Testis (tissue), 3 donors: ENCODE results near the gene KIF12. TPM values are rescaled to one million over a fixed set of nuclear protein-coding genes. Genes with fewer than 3 reads are reported as not detected.

Source experiments
- DNase-seq: peaks from one replicate; pipeline ENCODE4 v3.0.0-alpha.2; 2019
- H3K27ac ChIP-seq, 2 donors: fragments of 200-600 bp; sonication (generic); one replicate each; pipeline ENCODE4 v1.5.1; 2019
- H3K27me3 ChIP-seq: fragments of 200-600 bp; sonication (generic); one replicate; pipeline ENCODE4 v1.5.1; 2019
- H3K36me3 ChIP-seq: fragments of 200-600 bp; sonication (generic); one replicate; pipeline ENCODE4 v1.5.1; 2017; ENCODE audit warnings: low read depth; ENCODE audit errors: missing control alignments
- H3K4me1 ChIP-seq: fragments of 200-600 bp; sonication (generic); one replicate; pipeline ENCODE4 v1.5.1; 2019
- H3K4me3 ChIP-seq, 2 donors: fragments of 200-600 bp; sonication (generic); one replicate each; pipeline ENCODE4 v1.5.1; 2017 to 2019
- H3K9me3 ChIP-seq: fragments of 200-600 bp; sonication (generic); one replicate; pipeline ENCODE4 v1.5.1; 2017
- POLR2A ChIP-seq: fragments of 450-650 bp; IDR thresholded peaks from one replicate; pipeline ENCODE4 v1.6.1; 2017; ENCODE audit warnings: antibody characterized with exemption, mild to moderate bottlenecking, moderate library complexity
- WGBS, 2 donors: methylation state at CpG; one replicate each; pipeline ENCODE4 v1.1.5; 2018; 5-methylcytosine and 5-hydroxymethylcytosine counted together
- intact Hi-C: fragments of 100-400 bp; cut with DNase I; formaldehyde crosslinking; loops from one replicate; pipeline ENCODE4 v1.15.1; 2023; ENCODE audit warnings: low total_unique reads
- polyA plus RNA-seq: library from polyadenylated mRNA; stranded (reverse); fragments of 350-450 nt; fragmentation: Illumina TruSeq; extraction: RNeasy Lipid Tissue Mini Kit (QIAGEN cat#74804); gene quantifications from one replicate; pipeline ENCODE4 v1.2.3, GENCODE V29; 2014; ENCODE audit warnings: low read depth, low replicate concordance; ENCODE audit not compliant: insufficient read depth
- total RNA-seq, 2 donors: library from RNA; depleted of rRNA; stranded (reverse); fragments of >200 nt; gene quantifications; one replicate each; pipeline ENCODE4 v1.2.3, GENCODE V29; 2016
- TF ChIP-seq, protein P1 (sequence below), 3 experiments: fragments of 450-650 bp in 2 of 3; fragments of 200-600 bp in 1 of 3; sonication (generic) in 1 of 3; IDR thresholded peaks; one replicate each; pipeline ENCODE4 v1.5.1; 2016 to 2019; ENCODE audit warnings: antibody characterized with exemption in 3 of 3, mild to moderate bottlenecking in 2 of 3, moderate library complexity in 1 of 3

KIF12 gene
- total and polyA plus RNA-seq, 3 donors from 2014 or later: 5.4 to 9.2 (median 7.1) TPM

DNA sequence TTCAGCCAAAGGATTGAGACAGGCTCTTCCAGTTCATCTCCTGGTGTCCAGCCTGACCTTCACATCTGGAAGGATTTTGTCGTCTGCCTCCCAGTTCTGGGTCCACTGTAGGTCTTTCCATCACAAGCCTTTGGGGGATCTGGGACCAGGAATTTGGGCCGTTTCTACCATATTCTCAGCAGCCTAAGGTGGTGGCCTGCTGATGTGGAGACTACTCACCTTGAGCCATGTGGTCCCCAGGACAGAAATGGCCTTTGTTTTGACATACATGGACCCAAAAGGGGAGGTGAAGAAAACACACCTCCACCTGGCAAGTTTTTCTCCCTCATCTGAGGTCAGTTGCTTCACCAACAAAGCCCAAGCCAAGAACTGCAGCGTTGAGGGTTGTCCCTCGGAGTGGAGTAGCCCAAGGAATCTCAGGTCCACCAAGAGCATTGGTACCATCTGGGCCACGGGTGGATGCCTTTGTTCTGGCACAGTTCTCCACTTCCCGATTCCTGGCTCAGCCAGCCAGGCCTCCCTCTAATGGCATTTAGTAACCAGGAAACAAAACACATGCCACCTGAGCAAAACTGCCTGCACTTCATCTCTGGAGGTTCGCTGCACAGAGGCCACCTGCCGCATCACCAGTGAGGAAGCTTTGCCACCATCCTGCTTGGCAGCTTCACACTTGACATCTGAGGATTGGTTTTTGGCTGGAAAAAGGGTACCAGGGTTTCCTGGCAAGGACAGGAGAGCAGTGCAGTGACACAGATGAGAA, 45.7 kb downstream of the KIF12 start:
- Histone ChIP-seq H3K9me3 (no peaks in the 10 kb centered on the region), H3K36me3 (no peaks in the 10 kb centered on the region), H3K27ac (no peak overlapping the region), H3K4me3 (no peak overlapping the region), H3K4me1 (no peaks in the 10 kb centered on the region), H3K27me3 (no peaks in the 10 kb centered on the region)
- no peak for TF ChIP-seq POLR2A
- TF ChIP-seq, protein P1, sequence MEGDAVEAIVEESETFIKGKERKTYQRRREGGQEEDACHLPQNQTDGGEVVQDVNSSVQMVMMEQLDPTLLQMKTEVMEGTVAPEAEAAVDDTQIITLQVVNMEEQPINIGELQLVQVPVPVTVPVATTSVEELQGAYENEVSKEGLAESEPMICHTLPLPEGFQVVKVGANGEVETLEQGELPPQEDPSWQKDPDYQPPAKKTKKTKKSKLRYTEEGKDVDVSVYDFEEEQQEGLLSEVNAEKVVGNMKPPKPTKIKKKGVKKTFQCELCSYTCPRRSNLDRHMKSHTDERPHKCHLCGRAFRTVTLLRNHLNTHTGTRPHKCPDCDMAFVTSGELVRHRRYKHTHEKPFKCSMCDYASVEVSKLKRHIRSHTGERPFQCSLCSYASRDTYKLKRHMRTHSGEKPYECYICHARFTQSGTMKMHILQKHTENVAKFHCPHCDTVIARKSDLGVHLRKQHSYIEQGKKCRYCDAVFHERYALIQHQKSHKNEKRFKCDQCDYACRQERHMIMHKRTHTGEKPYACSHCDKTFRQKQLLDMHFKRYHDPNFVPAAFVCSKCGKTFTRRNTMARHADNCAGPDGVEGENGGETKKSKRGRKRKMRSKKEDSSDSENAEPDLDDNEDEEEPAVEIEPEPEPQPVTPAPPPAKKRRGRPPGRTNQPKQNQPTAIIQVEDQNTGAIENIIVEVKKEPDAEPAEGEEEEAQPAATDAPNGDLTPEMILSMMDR (IDR thresholded peaks at IDR 0.05): no peak
- 95 to 96% methylated on average over 7 to 8 of the region's 8 CpGs for WGBS, 2 donors
- intact Hi-C loops: no loop called here
- DNase-seq: no peak

DNA sequence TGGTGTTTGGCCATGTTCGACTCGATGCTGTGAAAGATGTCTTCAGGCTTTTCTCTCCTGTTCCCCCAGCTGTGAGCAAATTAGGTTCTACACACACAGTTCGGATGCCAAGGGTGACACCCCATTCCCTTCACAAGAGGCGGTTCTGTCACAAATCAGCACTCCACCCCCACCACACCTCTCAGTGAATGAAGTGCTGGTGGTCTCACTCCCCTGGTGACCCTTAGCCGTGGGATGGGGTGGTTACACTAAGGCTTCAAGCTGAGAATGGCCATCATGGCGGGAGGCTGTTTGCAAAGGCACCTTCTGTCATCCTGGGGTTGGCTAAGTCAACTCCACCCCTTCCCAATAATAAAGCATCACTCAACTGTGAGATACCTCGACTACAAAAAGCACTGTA, 47.4 kb downstream of the KIF12 start:
- 81 to 95% methylated on average over 3 to 7 of the region's 7 CpGs for WGBS, 2 donors
- H3K4me3 ChIP-seq: no peak overlapping the region
- H3K27ac ChIP-seq: no peak overlapping the region
- peak; percentile 4 for DNase-seq
- no peaks in the 10 kb centered on the region for H3K36me3 ChIP-seq
- H3K9me3 ChIP-seq: no peaks in the 10 kb centered on the region
- no peaks in the 10 kb centered on the region for H3K27me3 ChIP-seq
- intact Hi-C loops: no loop called here
- H3K4me1 ChIP-seq: no peaks in the 10 kb centered on the region
- TF ChIP-seq, protein P1 (IDR thresholded peaks at IDR 0.05): no peak

- no peak for TF ChIP-seq POLR2A
- TF ChIP-seq, protein P1 (IDR thresholded peaks at IDR 0.05): no peak
- WGBS, 2 donors: 87 to 95% methylated on average over 8 to 15 of the region's 15 CpGs
- H3K27ac ChIP-seq: no peak overlapping the region
- H3K36me3 ChIP-seq: no peaks in the 10 kb centered on the region
- no peak overlapping the region for H3K4me3 ChIP-seq
- H3K9me3 ChIP-seq: no peaks in the 10 kb centered on the region
- H3K4me1 ChIP-seq: no peaks in the 10 kb centered on the region
- peak; percentile 6 for DNase-seq
- intact Hi-C loops: no loop called here
- no peaks in the 10 kb centered on the region for H3K27me3 ChIP-seq
Observed at GRCh38 chr9:114051281-114051680, 47.8 kb downstream of the KIF12 start.

DNA sequence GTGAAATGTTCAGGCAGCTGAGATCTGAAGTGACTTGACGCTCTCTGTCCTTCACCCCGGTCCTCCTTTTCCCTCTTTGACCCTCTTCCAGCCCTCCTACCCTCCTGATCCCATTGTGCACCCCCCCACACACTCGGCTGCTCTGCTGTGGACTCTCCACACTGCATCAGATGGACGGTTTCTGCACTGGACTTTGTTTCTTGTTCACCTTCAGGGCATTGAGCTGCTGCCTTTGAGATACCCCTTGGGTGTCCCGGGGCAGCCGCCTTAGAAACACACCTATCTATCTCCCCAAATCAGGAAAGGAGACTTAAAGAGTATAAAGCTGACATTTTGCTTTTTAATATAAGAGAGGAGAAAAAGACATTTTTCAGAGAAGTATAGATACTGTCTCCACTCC, 48.4 kb downstream of the KIF12 start:
- Histone ChIP-seq H3K4me3 (no peak overlapping the region), H3K27me3 (no peaks in the 10 kb centered on the region), H3K36me3 (no peaks in the 10 kb centered on the region), H3K9me3 (no peaks in the 10 kb centered on the region), H3K4me1 (no peaks in the 10 kb centered on the region), H3K27ac (no peak overlapping the region)
- intact Hi-C loops: no loop called here
- TF ChIP-seq, protein P1 (IDR thresholded peaks at IDR 0.05): no peak
- no peak for TF ChIP-seq POLR2A
- peak; percentile 4 for DNase-seq
- WGBS, 2 donors: 85 to 92% methylated on average over 6 of the region's 6 CpGs

- TF ChIP-seq POLR2A: no peak
- TF ChIP-seq, protein P1 (IDR thresholded peaks at IDR 0.05): no peak
- 93 to 95% methylated on average over 9 to 11 of the region's 11 CpGs for WGBS, 2 donors
- H3K27me3 ChIP-seq: no peaks in the 10 kb centered on the region
- H3K27ac ChIP-seq: no peak overlapping the region
- intact Hi-C loops: no loop called here
- DNase-seq: no peak
- no peak overlapping the region for H3K4me3 ChIP-seq
- no peaks in the 10 kb centered on the region for H3K4me1 ChIP-seq
- no peaks in the 10 kb centered on the region for H3K9me3 ChIP-seq
- H3K36me3 ChIP-seq: no peaks in the 10 kb centered on the region
Observed at GRCh38 chr9:114050226-114050568, 48.9 kb downstream of the KIF12 start.
